Prostate gland (tissue), 2 donors: ENCODE measurements around the gene KRTAP5-9. TPM values are rescaled to one million over a fixed set of nuclear protein-coding genes. Genes with fewer than 3 reads are reported as not detected.

Experiments used
- DNase-seq: peaks from one replicate; pipeline ENCODE4 v3.0.0-alpha.2; 2019; ENCODE audit warnings: low spot score
- H3K27ac ChIP-seq, 2 donors: fragments of 200-600 bp; sonication (generic); 2 replicates each; pipeline ENCODE4 v1.5.1; 2017 to 2019
- H3K27me3 ChIP-seq: fragments of 200-600 bp; sonication (generic); replicated peaks from 2 replicates; pipeline ENCODE4 v1.5.1; 2019; ENCODE audit not compliant: insufficient read depth
- H3K36me3 ChIP-seq, 2 donors: fragments of 200-600 bp; sonication (generic); 1 replicate in 1 of 2; 2 replicates in 1 of 2; pipeline versions ENCODE4 v1.5.1 to v1.8.1; 2017 to 2019
- H3K4me1 ChIP-seq: fragments of 200-600 bp; sonication (generic); replicated peaks from 2 replicates; pipeline ENCODE4 v1.5.1; 2019
- H3K4me3 ChIP-seq, 2 donors: fragments of 200-600 bp; sonication (generic); 2 replicates each; pipeline ENCODE4 v1.5.1; 2017 to 2019
- H3K9me3 ChIP-seq: fragments of 200-600 bp; sonication (generic); 2 replicates; pipeline ENCODE4 v1.5.1; 2017
- POLR2A ChIP-seq: fragments of 450-650 bp; IDR thresholded peaks from one replicate; pipeline ENCODE4 v1.6.1; 2016; ENCODE audit warnings: antibody characterized with exemption, mild to moderate bottlenecking
- POLR2AphosphoS5 ChIP-seq: sonication (generic); formaldehyde crosslinking; IDR thresholded peaks from one replicate; pipeline ENCODE4 v1.6.1; 2017; ENCODE audit warnings: antibody characterized with exemption
- WGBS: methylation state at CpG from one replicate; pipeline ENCODE4 v1.1.5; 2018; 5-methylcytosine and 5-hydroxymethylcytosine counted together
- intact Hi-C: fragments of 100-400 bp; cut with DNase I; formaldehyde crosslinking; loops from one replicate; pipeline ENCODE4 v1.14.2; 2022
- total RNA-seq, 2 donors: library from RNA; depleted of rRNA; stranded (reverse); fragments of >200 nt; gene quantifications; one replicate each; pipeline ENCODE4 v1.1.0, GENCODE V29; 2016
- TF ChIP-seq, protein P1 (sequence below), 4 experiments: fragments of 200-600 bp in 2 of 4; fragments of 450-650 bp in 2 of 4; sonication (generic) in 2 of 4; IDR thresholded peaks; 1 replicate in 3 of 4; 2 replicates in 1 of 4; pipeline ENCODE4 v1.5.1; 2016 to 2019; ENCODE audit warnings: antibody characterized with exemption in 4 of 4, mild to moderate bottlenecking in 2 of 4, moderate library complexity in 2 of 4

Gene KRTAP5-9
- total RNA-seq, 2 donors from 2014 or later: 2.2 TPM; not detected in 1

- TF ChIP-seq, protein P1, sequence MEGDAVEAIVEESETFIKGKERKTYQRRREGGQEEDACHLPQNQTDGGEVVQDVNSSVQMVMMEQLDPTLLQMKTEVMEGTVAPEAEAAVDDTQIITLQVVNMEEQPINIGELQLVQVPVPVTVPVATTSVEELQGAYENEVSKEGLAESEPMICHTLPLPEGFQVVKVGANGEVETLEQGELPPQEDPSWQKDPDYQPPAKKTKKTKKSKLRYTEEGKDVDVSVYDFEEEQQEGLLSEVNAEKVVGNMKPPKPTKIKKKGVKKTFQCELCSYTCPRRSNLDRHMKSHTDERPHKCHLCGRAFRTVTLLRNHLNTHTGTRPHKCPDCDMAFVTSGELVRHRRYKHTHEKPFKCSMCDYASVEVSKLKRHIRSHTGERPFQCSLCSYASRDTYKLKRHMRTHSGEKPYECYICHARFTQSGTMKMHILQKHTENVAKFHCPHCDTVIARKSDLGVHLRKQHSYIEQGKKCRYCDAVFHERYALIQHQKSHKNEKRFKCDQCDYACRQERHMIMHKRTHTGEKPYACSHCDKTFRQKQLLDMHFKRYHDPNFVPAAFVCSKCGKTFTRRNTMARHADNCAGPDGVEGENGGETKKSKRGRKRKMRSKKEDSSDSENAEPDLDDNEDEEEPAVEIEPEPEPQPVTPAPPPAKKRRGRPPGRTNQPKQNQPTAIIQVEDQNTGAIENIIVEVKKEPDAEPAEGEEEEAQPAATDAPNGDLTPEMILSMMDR (IDR thresholded peaks at IDR 0.05): no peak
- no peak for TF ChIP-seq POLR2A
- TF ChIP-seq POLR2AphosphoS5: no peak
- 58% methylated on average over 8 of the region's 8 CpGs for WGBS
- no peaks in the 10 kb centered on the region for H3K4me1 ChIP-seq
- intact Hi-C loops: no loop called here
- no peak for DNase-seq
- no peaks in the 10 kb centered on the region for H3K27me3 ChIP-seq
- no peaks in the 10 kb centered on the region for H3K36me3 ChIP-seq
- no peaks in the 10 kb centered on the region for H3K9me3 ChIP-seq
- H3K27ac ChIP-seq: no peak overlapping the region
- H3K4me3 ChIP-seq: no peak overlapping the region
Measured at GRCh38 chr11:71543866-71544265, 4.4 kb upstream of the KRTAP5-9 start.

GRCh38 chr11:71544525-71545214, 3.5 kb upstream of the KRTAP5-9 start:
- H3K4me3 ChIP-seq: no peak overlapping the region
- H3K4me1 ChIP-seq: no peaks in the 10 kb centered on the region
- H3K36me3 ChIP-seq: no peaks in the 10 kb centered on the region
- no peak for TF ChIP-seq POLR2A
- TF ChIP-seq, protein P1 (IDR thresholded peaks at IDR 0.05): no peak
- no peak for TF ChIP-seq POLR2AphosphoS5
- no peak overlapping the region for H3K27ac ChIP-seq
- WGBS: 82% methylated on average over 6 of the region's 6 CpGs
- H3K9me3 ChIP-seq: no peaks in the 10 kb centered on the region
- no peaks in the 10 kb centered on the region for H3K27me3 ChIP-seq
- DNase-seq: no peak
- intact Hi-C loops: no loop called here

DNA sequence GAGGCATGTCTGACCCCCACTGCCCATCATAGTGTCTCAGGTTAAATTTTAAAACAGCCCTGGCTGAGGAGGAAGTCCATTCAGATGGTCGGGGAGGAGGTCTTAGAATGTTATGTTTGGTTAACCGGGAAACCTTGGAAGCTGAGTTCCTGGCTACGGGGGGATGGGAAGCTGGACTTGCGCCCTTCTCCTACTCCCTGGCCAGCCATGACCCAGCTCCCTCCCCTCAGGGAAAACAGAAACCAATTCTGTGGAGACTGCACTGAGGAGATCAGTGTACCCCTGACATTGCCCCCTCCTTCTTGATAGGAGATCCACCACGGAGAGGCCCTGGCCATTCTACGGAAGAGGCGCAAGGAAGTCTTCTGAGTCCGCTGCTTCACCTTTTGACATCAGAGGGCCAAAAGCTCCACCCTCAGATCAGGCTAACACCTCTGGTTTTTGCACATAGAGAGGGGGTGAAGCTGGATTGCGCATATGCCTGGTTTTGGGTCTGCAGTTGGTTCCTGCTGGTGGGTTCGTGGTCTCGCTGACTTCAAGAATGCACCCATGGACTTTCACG, 2.7 kb upstream of the KRTAP5-9 start:
- intact Hi-C loops: no loop called here
- Histone ChIP-seq H3K27me3 (no peaks in the 10 kb centered on the region), H3K4me3 (no peak overlapping the region), H3K4me1 (no peaks in the 10 kb centered on the region), H3K27ac (no peak overlapping the region), H3K9me3 (no peaks in the 10 kb centered on the region), H3K36me3 (no peaks in the 10 kb centered on the region)
- 91% methylated on average over 12 of the region's 12 CpGs for WGBS
- DNase-seq: no peak
- no peak for TF ChIP-seq POLR2A
- no peak for TF ChIP-seq POLR2AphosphoS5
- TF ChIP-seq, protein P1 (IDR thresholded peaks at IDR 0.05): no peak

DNA sequence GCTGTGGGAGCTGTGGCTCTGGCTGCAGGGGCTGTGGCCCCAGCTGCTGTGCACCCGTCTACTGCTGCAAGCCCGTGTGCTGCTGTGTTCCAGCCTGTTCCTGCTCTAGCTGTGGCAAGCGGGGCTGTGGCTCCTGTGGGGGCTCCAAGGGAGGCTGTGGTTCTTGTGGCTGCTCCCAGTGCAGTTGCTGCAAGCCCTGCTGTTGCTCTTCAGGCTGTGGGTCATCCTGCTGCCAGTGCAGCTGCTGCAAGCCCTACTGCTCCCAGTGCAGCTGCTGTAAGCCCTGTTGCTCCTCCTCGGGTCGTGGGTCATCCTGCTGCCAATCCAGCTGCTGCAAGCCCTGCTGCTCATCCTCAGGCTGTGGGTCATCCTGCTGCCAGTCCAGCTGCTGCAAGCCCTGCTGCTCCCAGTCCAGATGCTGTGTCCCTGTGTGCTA, 514 bp downstream of the KRTAP5-9 start:
- no peak for DNase-seq
- Histone ChIP-seq H3K27me3 (no peaks in the 10 kb centered on the region), H3K4me3 (no peak overlapping the region), H3K27ac (no peak overlapping the region), H3K4me1 (no peaks in the 10 kb centered on the region), H3K9me3 (no peaks in the 10 kb centered on the region), H3K36me3 (no peaks in the 10 kb centered on the region)
- 65% methylated on average over 2 of the region's 5 CpGs for WGBS
- intact Hi-C loops: no loop called here
- TF ChIP-seq POLR2A (no peak), POLR2AphosphoS5 (no peak)
- TF ChIP-seq, protein P1 (IDR thresholded peaks at IDR 0.05): no peak

DNA sequence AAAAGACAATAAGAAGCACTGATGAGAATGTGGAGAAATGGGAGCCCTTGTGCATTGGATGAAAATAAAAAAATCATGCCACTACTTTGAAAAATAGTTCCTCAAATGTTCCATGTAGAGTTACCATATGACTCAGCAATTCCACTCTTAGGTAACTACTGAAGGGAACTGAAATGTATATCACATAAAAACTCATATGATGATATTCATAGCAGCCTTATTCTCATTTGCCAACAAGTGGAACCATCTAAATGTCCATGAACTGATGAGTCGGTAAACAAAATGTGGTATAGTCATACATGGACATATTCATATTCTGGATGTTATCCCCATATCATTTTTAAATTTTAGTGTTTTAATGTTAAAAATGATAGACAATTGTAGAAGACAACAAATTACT, 3.5 kb downstream of the KRTAP5-9 start:
- H3K36me3 ChIP-seq: no peaks in the 10 kb centered on the region
- H3K4me3 ChIP-seq: no peak overlapping the region
- intact Hi-C loops: no loop called here
- no peak for TF ChIP-seq POLR2AphosphoS5
- TF ChIP-seq, protein P1 (IDR thresholded peaks at IDR 0.05): no peak
- TF ChIP-seq POLR2A: no peak
- 95% methylated on average over 1 of the region's 1 CpG for WGBS
- no peaks in the 10 kb centered on the region for H3K27me3 ChIP-seq
- H3K27ac ChIP-seq: no peak overlapping the region
- H3K4me1 ChIP-seq: no peaks in the 10 kb centered on the region
- H3K9me3 ChIP-seq: no peaks in the 10 kb centered on the region
- no peak for DNase-seq
